Ascending aorta (tissue), 2 donors: ENCODE data around the gene C18orf63. TPM values are rescaled to one million over a fixed set of nuclear protein-coding genes. Genes with fewer than 3 reads are reported as not detected.

Source experiments
- DNase-seq, 2 donors: peaks; one replicate each; pipeline ENCODE4 v3.0.0-alpha.2; 2019; ENCODE audit warnings: low spot score in 2 of 2
- H3K27ac ChIP-seq, 2 donors: fragments of 200-600 bp; sonication (generic); one replicate each; pipeline ENCODE4 v1.5.1; 2016 to 2017; ENCODE audit warnings: mild to moderate bottlenecking in 1 of 2
- H3K27me3 ChIP-seq: fragments of 200-600 bp; sonication (generic); one replicate; pipeline ENCODE4 v1.5.1; 2017
- H3K36me3 ChIP-seq, 2 donors: fragments of 200-600 bp; sonication (generic); one replicate each; pipeline ENCODE4 v1.5.1; 2016
- H3K4me1 ChIP-seq, 2 donors: fragments of 200-600 bp; sonication (generic); one replicate each; pipeline ENCODE4 v1.5.1; 2016 to 2017; ENCODE audit warnings: mild to moderate bottlenecking in 1 of 2
- H3K4me3 ChIP-seq, 2 donors: fragments of 200-600 bp; sonication (generic); one replicate each; pipeline ENCODE4 v1.5.1; 2016 to 2017; ENCODE audit warnings: mild to moderate bottlenecking in 1 of 2
- H3K9me3 ChIP-seq, 2 donors: fragments of 200-600 bp; sonication (generic); one replicate each; pipeline ENCODE4 v1.5.1; 2016
- CTCF ChIP-seq, 3 experiments: fragments of 200-600 bp in 2 of 3; fragments of 450-650 bp in 1 of 3; sonication (generic) in 2 of 3; IDR thresholded peaks; one replicate each; pipeline ENCODE4 v1.5.1; 2016 to 2019; ENCODE audit warnings: antibody characterized with exemption in 3 of 3, mild to moderate bottlenecking in 1 of 3, moderate library complexity in 1 of 3
- intact Hi-C: fragments of 100-400 bp; cut with DNase I; formaldehyde crosslinking; loops from one replicate; pipeline ENCODE4 v1.15.1; 2023
- total RNA-seq: library from RNA; depleted of rRNA; stranded (reverse); fragments of >200 nt; gene quantifications from one replicate; pipeline ENCODE4 v1.1.0, GENCODE V29; 2016

C18orf63 gene
- total RNA-seq, 1 donor from 2014 or later, result not detected

DNA sequence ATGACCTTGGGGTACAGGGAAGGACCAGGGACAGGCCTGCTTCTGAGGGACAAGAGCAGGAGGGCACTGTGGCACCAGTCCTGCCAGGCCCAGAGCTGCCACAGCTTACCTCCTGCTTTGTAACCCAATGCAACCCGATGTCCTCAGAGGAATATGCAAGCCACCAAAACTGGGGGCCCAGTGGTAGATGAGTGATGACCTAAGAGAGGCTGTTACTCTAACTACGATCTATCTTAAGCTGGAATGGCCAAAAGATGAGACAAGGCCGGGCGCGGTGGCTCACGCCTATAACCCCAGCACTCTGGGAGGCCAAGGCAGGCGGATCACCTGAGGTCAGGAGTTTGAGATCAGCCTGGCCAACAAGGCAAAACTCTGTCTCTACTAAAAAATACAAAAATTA is 36.7 kb upstream of the C18orf63 start:
- no peak overlapping the region for H3K27ac ChIP-seq
- DNase-seq, result no peak
- H3K4me1 ChIP-seq, result no peaks in the 10 kb centered on the region

DNA sequence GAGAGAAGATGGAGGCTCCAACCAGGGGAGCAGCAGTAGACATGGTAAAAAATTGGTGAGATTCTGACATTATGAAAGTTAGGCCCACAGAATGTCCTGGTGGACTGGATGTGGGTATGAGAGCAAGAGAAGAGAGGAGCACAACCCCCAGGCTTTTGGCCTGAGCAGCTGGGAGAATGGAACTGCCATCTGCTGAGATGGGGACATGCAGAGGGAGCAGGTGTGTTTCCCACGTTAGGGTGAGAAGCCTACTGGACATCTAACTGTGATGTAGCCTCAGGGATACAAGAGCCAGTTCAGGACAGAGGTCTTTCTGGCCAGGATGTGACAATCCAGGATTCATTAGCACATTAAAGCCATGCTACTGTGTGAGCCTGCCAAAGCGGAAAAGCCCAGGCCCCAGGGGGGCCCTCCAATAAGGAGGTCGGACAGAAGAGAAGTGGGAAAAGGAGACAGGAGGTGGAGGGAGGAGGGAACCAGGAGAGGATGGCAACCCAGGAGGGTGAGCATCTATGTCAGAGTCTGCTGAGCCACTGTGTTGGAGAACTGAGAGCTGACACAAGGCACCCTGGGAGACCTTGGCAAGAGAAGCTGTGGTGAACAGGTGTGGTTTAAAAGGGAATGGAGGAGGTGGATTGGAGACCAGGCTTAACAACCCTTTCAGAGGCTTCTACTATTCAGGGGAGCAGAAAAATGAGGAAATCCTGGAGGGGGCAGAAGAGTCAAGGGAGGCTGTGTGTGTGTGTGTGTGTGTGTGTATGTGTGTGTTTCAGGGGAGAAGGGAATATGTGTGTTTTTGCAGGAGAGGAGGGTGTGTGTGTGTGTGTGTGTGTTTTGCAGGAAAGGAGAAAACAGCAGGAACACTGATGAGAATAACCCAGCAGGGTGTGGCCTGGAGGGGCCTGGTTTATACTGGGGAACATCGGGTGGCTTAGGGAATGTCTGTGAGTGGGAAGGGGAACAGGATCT is 34.3 kb upstream of the C18orf63 start:
- Histone ChIP-seq H3K4me1 (no peaks in the 10 kb centered on the region), H3K27me3 (no peaks in the 10 kb centered on the region), H3K4me3 (no peak overlapping the region), H3K27ac (no peak overlapping the region), H3K36me3 (no peaks in the 10 kb centered on the region), H3K9me3 (no peaks in the 10 kb centered on the region)
- TF ChIP-seq CTCF (IDR thresholded peaks at IDR 0.05), result no peak
- no peak for DNase-seq
- intact Hi-C loops, result no loop called here

More for the DNA sequence above, 36.7 kb upstream of the C18orf63 start:
- Histone ChIP-seq H3K9me3 (no peaks in the 10 kb centered on the region), H3K36me3 (no peaks in the 10 kb centered on the region), H3K27me3 (no peaks in the 10 kb centered on the region), H3K4me3 (no peak overlapping the region)
- TF ChIP-seq CTCF (IDR thresholded peaks at IDR 0.05), result no peak
- intact Hi-C loops, result no loop called here

GRCh38 chr18:74281980-74282754 is 33.5 kb upstream of the C18orf63 start:
- no peak overlapping the region for H3K27ac ChIP-seq
- no peak for DNase-seq
- intact Hi-C loops, result no loop called here
- no peaks in the 10 kb centered on the region for H3K27me3 ChIP-seq
- no peaks in the 10 kb centered on the region for H3K4me1 ChIP-seq
- no peaks in the 10 kb centered on the region for H3K9me3 ChIP-seq
- no peaks in the 10 kb centered on the region for H3K36me3 ChIP-seq
- TF ChIP-seq CTCF (IDR thresholded peaks at IDR 0.05), result no peak
- H3K4me3 ChIP-seq, result no peak overlapping the region

DNA sequence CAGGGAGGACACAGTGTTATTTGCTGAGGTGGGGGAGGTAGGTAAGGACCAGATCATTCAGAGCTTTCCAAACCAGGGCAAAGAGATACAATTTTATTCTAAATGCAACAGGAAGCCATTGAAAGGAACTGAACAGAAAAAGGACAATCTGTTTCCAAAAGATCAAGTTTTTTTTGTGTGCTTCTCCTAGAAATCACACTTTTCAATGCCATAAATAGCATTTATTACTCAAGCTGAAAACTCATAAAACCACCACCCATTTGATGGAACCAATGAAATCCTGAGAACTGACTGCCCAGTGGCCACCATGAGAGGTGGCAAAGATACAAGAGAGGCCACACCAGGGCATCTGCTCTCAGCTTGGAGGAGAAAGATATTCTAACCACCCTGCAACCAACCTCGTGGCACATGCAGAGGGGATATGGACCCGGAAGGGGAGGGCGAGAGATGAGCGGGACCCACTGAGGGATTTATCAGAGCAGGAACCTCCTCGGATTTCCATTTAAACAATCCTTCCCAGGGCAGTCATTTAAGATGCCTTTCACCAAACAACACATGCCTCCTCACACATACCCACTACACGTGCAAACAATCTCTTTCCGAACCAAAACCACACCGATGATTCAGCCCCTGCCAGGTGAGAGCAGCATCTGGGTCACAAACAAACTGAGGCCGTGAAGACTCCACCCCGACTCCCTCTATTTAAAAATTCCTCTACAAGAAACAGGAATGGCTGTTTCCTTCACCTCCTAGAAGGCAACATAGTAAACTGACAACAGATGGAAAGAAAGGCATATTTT is 32.7 kb upstream of the C18orf63 start:
- no peak overlapping the region for H3K27ac ChIP-seq
- H3K4me1 ChIP-seq, result no peaks in the 10 kb centered on the region
- no peaks in the 10 kb centered on the region for H3K27me3 ChIP-seq
- intact Hi-C loops, result no loop called here
- H3K36me3 ChIP-seq, result no peaks in the 10 kb centered on the region
- H3K4me3 ChIP-seq, result no peak overlapping the region
- TF ChIP-seq CTCF (IDR thresholded peaks at IDR 0.05), result no peak
- no peak for DNase-seq
- H3K9me3 ChIP-seq, result no peaks in the 10 kb centered on the region

GRCh38 chr18:74283646-74284045 is 32.0 kb upstream of the C18orf63 start:
- Histone ChIP-seq H3K27me3 (no peaks in the 10 kb centered on the region), H3K4me1 (no peaks in the 10 kb centered on the region), H3K4me3 (no peak overlapping the region), H3K9me3 (no peaks in the 10 kb centered on the region), H3K36me3 (no peaks in the 10 kb centered on the region), H3K27ac (no peak overlapping the region)
- no peak for TF ChIP-seq CTCF (IDR thresholded peaks at IDR 0.05)
- no peak for DNase-seq
- intact Hi-C loops, result no loop called here
